ENCODE data around the gene IL17REL.

Gene IL17REL

GRCh38 chr22:50012211-50013181, at the start of gene IL17REL:
Gene IL17REL (minus strand): TSS chr22:50012765. CDS start chr22:50012646, 119 bp downstream.
- H3K9me2 ChIP-seq (replicated peaks; ENCODE audit: low read depth, low read length) = no peaks in the 10 kb centered on the region
- H3K4me1 ChIP-seq (ENCODE audit: insufficient read depth, low read length, poor library complexity, severe bottlenecking) = no peaks in the 10 kb centered on the region
- H3K4me2 ChIP-seq (ENCODE audit: low read depth, low read length, poor library complexity, severe bottlenecking) = no peak within 1 kb of the TSS
- H3K9me3 ChIP-seq (ENCODE audit: insufficient read depth, low read depth, low read length) = no peaks in the 10 kb centered on the region
- no peaks in the 10 kb centered on the region for H3K36me3 ChIP-seq (ENCODE audit: insufficient read depth, low read length)
- no peaks in the 10 kb centered on the region for H3F3A ChIP-seq (ENCODE audit: low read depth)
- H3K79me2 ChIP-seq (ENCODE audit: insufficient read depth, low read length) = no peaks in the 10 kb centered on the region
- H2AFZ ChIP-seq (ENCODE audit: low read length) = no peak within 1 kb of the TSS
- H3K4me3 ChIP-seq (ENCODE audit: low read length, poor library complexity, severe bottlenecking) = no peak within 1 kb of the TSS
- TF ChIP-seq EZH2phosphoT487 (IDR thresholded peaks at IDR 0.05; ENCODE audit: borderline replicate concordance) = no peak
- H4K20me1 ChIP-seq (ENCODE audit: insufficient read depth, low read length, poor library complexity, severe bottlenecking) = no peaks in the 10 kb centered on the region
- H3K27me3 ChIP-seq (ENCODE audit: insufficient read depth, low read length, poor library complexity, severe bottlenecking) = no peaks in the 10 kb centered on the region
- H3K9ac ChIP-seq (ENCODE audit: low read depth, low read length, poor library complexity, severe bottlenecking) = no peak within 1 kb of the TSS

- H3K4me1 ChIP-seq (ENCODE audit: insufficient read depth, low read length, poor library complexity, severe bottlenecking) = no peaks in the 10 kb centered on the region
- H2AFZ ChIP-seq (ENCODE audit: low read length) = no peak overlapping the region
- no peaks in the 10 kb centered on the region for H3K9me3 ChIP-seq (ENCODE audit: insufficient read depth, low read depth, low read length)
- TF ChIP-seq, protein P1, sequence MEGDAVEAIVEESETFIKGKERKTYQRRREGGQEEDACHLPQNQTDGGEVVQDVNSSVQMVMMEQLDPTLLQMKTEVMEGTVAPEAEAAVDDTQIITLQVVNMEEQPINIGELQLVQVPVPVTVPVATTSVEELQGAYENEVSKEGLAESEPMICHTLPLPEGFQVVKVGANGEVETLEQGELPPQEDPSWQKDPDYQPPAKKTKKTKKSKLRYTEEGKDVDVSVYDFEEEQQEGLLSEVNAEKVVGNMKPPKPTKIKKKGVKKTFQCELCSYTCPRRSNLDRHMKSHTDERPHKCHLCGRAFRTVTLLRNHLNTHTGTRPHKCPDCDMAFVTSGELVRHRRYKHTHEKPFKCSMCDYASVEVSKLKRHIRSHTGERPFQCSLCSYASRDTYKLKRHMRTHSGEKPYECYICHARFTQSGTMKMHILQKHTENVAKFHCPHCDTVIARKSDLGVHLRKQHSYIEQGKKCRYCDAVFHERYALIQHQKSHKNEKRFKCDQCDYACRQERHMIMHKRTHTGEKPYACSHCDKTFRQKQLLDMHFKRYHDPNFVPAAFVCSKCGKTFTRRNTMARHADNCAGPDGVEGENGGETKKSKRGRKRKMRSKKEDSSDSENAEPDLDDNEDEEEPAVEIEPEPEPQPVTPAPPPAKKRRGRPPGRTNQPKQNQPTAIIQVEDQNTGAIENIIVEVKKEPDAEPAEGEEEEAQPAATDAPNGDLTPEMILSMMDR (conservative IDR thresholded peaks at IDR 0.05; ENCODE audit: low read length) = no peak
- no peak for TF ChIP-seq EZH2phosphoT487 (IDR thresholded peaks at IDR 0.05; ENCODE audit: borderline replicate concordance)
- no peaks in the 10 kb centered on the region for H3K9me2 ChIP-seq (replicated peaks; ENCODE audit: low read depth, low read length)
- no peaks in the 10 kb centered on the region for H3K79me2 ChIP-seq (ENCODE audit: insufficient read depth, low read length)
- no peaks in the 10 kb centered on the region for H3K36me3 ChIP-seq (ENCODE audit: insufficient read depth, low read length)
- no peak overlapping the region for H3K9ac ChIP-seq (ENCODE audit: low read depth, low read length, poor library complexity, severe bottlenecking)
- no peak overlapping the region for H3K4me2 ChIP-seq (ENCODE audit: low read depth, low read length, poor library complexity, severe bottlenecking)
- no peaks in the 10 kb centered on the region for H3F3A ChIP-seq (ENCODE audit: low read depth)
- H4K20me1 ChIP-seq (ENCODE audit: insufficient read depth, low read length, poor library complexity, severe bottlenecking) = no peaks in the 10 kb centered on the region
- H3K27me3 ChIP-seq (ENCODE audit: insufficient read depth, low read length, poor library complexity, severe bottlenecking) = no peaks in the 10 kb centered on the region
- no peak overlapping the region for H3K4me3 ChIP-seq (ENCODE audit: low read length, poor library complexity, severe bottlenecking)
These were observed 49.3 kb upstream of the IL17REL start for GRCh38 chr22:50061824-50062355.

- TF ChIP-seq, protein P1 (conservative IDR thresholded peaks at IDR 0.05; ENCODE audit: low read length) = no peak
- no peak for TF ChIP-seq EZH2phosphoT487 (IDR thresholded peaks at IDR 0.05; ENCODE audit: borderline replicate concordance)
- Histone ChIP-seq H3K9me2 (replicated peaks; ENCODE audit: low read depth, low read length) (no peaks in the 10 kb centered on the region), H3K9ac (ENCODE audit: low read depth, low read length, poor library complexity, severe bottlenecking) (no peak overlapping the region), H3K36me3 (ENCODE audit: insufficient read depth, low read length) (no peaks in the 10 kb centered on the region), H3K4me3 (ENCODE audit: low read length, poor library complexity, severe bottlenecking) (no peak overlapping the region), H4K20me1 (ENCODE audit: insufficient read depth, low read length, poor library complexity, severe bottlenecking) (no peaks in the 10 kb centered on the region), H3F3A (ENCODE audit: low read depth) (no peaks in the 10 kb centered on the region), H3K4me2 (ENCODE audit: low read depth, low read length, poor library complexity, severe bottlenecking) (no peak overlapping the region), H3K9me3 (ENCODE audit: insufficient read depth, low read depth, low read length) (no peaks in the 10 kb centered on the region), H3K4me1 (ENCODE audit: insufficient read depth, low read length, poor library complexity, severe bottlenecking) (no peaks in the 10 kb centered on the region), H3K79me2 (ENCODE audit: insufficient read depth, low read length) (no peaks in the 10 kb centered on the region), H3K27me3 (ENCODE audit: insufficient read depth, low read length, poor library complexity, severe bottlenecking) (no peaks in the 10 kb centered on the region), H2AFZ (ENCODE audit: low read length) (no peak overlapping the region)
These were observed 48.7 kb upstream of the IL17REL start for GRCh38 chr22:50061141-50061823.
